ENCODE measurements around the gene SUMO2.

SUMO2 gene

GRCh38 chr17:75153780-75154194 is 29.0 kb downstream of the SUMO2 start (continued):
- no peak for TF ChIP-seq ZNF645 (tag by site-specific recombination; IDR thresholded peaks at IDR 0.05)
- TF ChIP-seq BCL11B (tag by site-specific recombination; IDR thresholded peaks at IDR 0.05; ENCODE audit: low read depth) = peak; percentile 75; the same call in 1 of the 2 replicates
- no peak for TF ChIP-seq ZNF311 (tag by site-specific recombination; IDR thresholded peaks at IDR 0.05; ENCODE audit: borderline replicate concordance)
- TF ChIP-seq KLF17 (tag by site-specific recombination; IDR thresholded peaks at IDR 0.05) = 0 out of 2 replicates have a peak, but pooled peaks have one; percentile 15
- no peak for TF ChIP-seq ZNF16 (tag by site-specific recombination; IDR thresholded peaks at IDR 0.05; ENCODE audit: low read depth)
- TF ChIP-seq ZNF211 (tag by site-specific recombination; IDR thresholded peaks at IDR 0.05; ENCODE audit: low read depth) = no peak

GRCh38 chr17:75152922-75153779 is 29.6 kb downstream of the SUMO2 start:
- ChIA-PET POLR2A (interaction anchor here (0.6 to 0.9 kb wide), 3 partner anchors 38 to 161 kb away, joined by 3 to 7 read pairs (median 7); no protein-coding TSS in a partner anchor), CTCF (interaction anchor here (0.7 to 1.1 kb wide), 2 partner anchors 22 to 191 kb away, joined by 3 to 4 read pairs; no protein-coding TSS in a partner anchor)
- TF ChIP-seq BCL11A (tag by site-specific recombination; IDR thresholded peaks at IDR 0.05; ENCODE audit: low read depth) = peak; percentile 68; the same call in 1 of the 2 replicates
- TF ChIP-seq ZNF555 (tag by site-specific recombination; conservative IDR thresholded peaks at IDR 0.05) = no peak
- TF ChIP-seq PRDM10 (tag by site-specific recombination; IDR thresholded peaks at IDR 0.05) = no peak; the same call in 1 of the 2 replicates
- no peak; the same call in none of the 2 replicates for TF ChIP-seq IKZF3 (tag by site-specific recombination; IDR thresholded peaks at IDR 0.05)
- no peak for TF ChIP-seq ZFP41 (tag by site-specific recombination; IDR thresholded peaks at IDR 0.05; ENCODE audit: borderline replicate concordance)
- TF ChIP-seq ZNF324 (tag by site-specific recombination; IDR thresholded peaks at IDR 0.05) = no peak
- no peak for TF ChIP-seq GLIS2 (tag by site-specific recombination; IDR thresholded peaks at IDR 0.05)
- no peak for TF ChIP-seq ZNF362 (tag by site-specific recombination; IDR thresholded peaks at IDR 0.05)
- no peak for TF ChIP-seq PRDM4 (tag by site-specific recombination; IDR thresholded peaks at IDR 0.05)
- no peak; the same call in 1 of the 2 replicates for TF ChIP-seq ZEB2 (tag by site-specific recombination; IDR thresholded peaks at IDR 0.05)
- no peak for TF ChIP-seq EGR2 (tag by site-specific recombination; IDR thresholded peaks at IDR 0.05; ENCODE audit: low read depth)
- TF ChIP-seq ZNF416 (tag by site-specific recombination; IDR thresholded peaks at IDR 0.05) = no peak
- TF ChIP-seq ZNF548 (tag by site-specific recombination; IDR thresholded peaks at IDR 0.05) = no peak
- no peak for TF ChIP-seq ZNF404 (tag by site-specific recombination; IDR thresholded peaks at IDR 0.05)
- peak; percentile 34; the same call in 1 of the 2 replicates for TF ChIP-seq SP3 (tag by site-specific recombination; IDR thresholded peaks at IDR 0.05)
- TF ChIP-seq ZNF155 (tag by site-specific recombination; IDR thresholded peaks at IDR 0.05) = no peak
- TF ChIP-seq ZNF133 (tag by site-specific recombination; IDR thresholded peaks at IDR 0.05) = no peak
- TF ChIP-seq ZNF223 (tag by site-specific recombination; IDR thresholded peaks at IDR 0.05) = no peak

More at GRCh38 chr17:75152922-75153779, 29.6 kb downstream of the SUMO2 start:
- H3K36me3 ChIP-seq (ENCODE audit: control insufficient read depth in 2 of 2, insufficient read depth in 1 of 2, low read length in 2 of 2) = peaks cover 13 to 18% of the 10 kb centered on the region in 2 experiments; a peak in 2 of 3 replicates
- H3K9me3 ChIP-seq (ENCODE audit: control insufficient read depth, insufficient read depth, low read depth, low read length) = no peaks in the 10 kb centered on the region
- peaks cover 9% of the 10 kb centered on the region; the same call in 1 of the 2 replicates for H3K4me1 ChIP-seq (ENCODE audit: control insufficient read depth, insufficient read depth, low read length)
- peak overlapping the region; percentile 92 for H3K27ac ChIP-seq (ENCODE audit: extremely low read depth, low read depth, low read length)
- H3K4me3 ChIP-seq (ENCODE audit: low read depth, low read length) = peak overlapping the region; percentile 90
